TTC549 (cell line): ENCODE measurements around the gene CSGALNACT2.
"Not testable (repeated sequence)": the region's sequence is repeated elsewhere in the genome, so short reads cannot be mapped to it uniquely, and the experiment has no call there.

Experiments used
- FAIRE-seq: peaks from 2 replicates; lab custom pipeline; 2012; peaks lifted over from hg19 to GRCh38; lab: Jason Lieb, UNC

The CSGALNACT2 gene

DNA sequence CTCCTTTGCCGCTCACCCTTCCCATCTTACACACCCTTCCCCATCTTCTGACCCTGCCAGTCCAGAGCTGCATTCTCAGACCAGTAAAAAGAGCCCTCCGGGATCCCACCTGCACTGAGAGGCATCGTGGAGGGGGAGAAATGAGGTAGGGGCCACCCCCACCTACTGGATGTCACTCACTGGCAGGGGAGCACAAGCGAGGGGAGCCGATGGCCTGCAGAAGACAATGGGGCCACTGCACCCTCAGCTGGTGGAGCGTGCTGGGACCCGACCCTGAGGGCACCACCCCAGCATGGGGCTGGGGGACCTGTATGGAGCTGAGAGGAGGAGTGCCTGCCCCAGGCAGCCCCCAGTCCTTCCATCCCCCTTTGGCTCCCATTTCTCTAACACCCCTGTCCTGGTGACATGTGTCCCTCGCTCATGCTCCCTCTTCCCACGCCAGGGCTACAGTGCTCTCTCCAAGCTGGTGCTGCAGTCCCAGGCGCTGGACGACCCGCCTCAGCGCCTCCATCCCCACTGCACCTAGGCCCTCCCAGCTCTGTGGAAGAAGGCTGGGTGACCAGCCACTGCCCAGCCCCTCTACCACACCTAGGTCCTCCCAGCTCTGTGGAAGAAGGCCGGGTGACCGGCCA, 78.8 kb downstream of the CSGALNACT2 start:
- no peak for FAIRE-seq

- FAIRE-seq = no peak
Measured at GRCh38 chr10:43217563-43218205, 79.4 kb downstream of the CSGALNACT2 start.

DNA sequence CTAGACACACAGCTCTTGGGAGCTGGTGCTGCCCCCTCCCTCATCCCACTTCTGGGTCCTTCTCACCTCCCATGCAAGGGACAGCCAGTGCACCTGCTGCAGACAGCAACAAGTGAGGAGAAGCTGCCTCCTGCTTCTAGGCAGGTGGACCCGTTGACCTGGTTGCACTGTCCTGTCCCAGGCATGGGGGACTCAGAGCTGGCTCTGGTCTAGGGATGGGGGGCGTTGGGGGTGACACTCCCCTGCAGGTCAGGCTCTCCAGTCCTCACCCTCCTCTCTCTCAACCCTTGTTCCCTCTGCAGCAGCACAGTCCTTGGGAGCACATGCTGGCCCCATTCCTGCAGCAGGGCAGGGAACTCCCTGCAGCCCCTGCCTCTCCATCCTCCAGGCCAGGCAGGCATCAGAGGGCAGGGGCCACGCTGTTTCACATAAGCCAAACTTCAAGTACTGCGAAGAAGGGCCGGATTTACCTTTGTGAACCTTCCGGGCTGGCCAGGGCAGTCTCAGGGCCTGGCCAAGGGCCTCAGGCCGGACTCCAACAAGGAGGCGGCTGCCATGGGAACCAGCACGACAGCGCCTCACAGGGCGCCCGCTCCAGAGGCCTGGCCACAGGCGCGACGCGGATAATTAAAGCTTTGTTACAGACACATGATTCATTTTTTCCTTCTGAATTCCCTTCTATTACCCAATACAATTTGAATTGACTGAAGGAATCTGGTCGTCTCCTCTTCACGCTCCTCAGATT, 80.1 kb downstream of the CSGALNACT2 start:
- no peak for FAIRE-seq

- FAIRE-seq = no peak
Measured at GRCh38 chr10:43218951-43219837, 80.9 kb downstream of the CSGALNACT2 start.

DNA sequence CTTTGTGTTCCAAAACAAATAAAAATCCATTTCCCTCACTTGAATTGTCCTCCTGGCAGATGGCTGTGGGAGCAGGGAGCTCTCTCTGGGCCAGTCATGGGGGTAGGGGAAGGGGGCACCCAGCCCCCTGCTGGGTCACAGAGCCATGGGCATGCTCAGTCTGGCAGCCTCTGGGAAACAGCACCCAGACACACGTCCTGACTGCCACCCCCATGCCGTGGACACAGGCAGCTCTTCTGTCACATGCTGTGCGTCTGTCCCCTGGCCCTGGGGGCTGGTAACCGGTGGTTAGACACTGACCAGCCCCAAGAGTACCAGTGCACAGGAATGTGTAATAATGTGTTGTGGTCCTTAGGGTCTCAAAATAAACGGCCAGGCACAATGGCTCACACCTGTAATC, 81.6 kb downstream of the CSGALNACT2 start:
- FAIRE-seq = no peak

DNA sequence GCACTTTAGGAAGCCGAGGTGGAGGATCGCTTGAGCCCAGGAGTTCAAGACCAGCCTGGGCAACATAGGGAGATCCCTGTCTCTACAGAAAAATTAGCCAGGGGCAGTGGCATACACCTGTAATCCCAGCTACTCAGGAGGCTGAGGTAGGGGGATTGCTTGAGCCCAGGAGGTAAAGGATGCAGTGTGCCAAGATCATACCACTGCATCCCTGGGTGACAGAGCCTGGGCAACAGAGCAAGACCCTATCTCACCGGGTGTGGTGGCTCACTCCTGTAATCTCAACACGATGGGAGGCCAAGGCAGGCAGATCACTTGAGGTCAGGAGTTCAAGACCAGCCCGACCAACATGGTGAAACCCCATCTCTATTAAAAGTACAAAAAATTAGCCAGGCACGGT, 82.0 kb downstream of the CSGALNACT2 start:
- FAIRE-seq = not testable (repeated sequence)

- no peak for FAIRE-seq
Measured at GRCh38 chr10:43220657-43221418, 82.6 kb downstream of the CSGALNACT2 start.

DNA sequence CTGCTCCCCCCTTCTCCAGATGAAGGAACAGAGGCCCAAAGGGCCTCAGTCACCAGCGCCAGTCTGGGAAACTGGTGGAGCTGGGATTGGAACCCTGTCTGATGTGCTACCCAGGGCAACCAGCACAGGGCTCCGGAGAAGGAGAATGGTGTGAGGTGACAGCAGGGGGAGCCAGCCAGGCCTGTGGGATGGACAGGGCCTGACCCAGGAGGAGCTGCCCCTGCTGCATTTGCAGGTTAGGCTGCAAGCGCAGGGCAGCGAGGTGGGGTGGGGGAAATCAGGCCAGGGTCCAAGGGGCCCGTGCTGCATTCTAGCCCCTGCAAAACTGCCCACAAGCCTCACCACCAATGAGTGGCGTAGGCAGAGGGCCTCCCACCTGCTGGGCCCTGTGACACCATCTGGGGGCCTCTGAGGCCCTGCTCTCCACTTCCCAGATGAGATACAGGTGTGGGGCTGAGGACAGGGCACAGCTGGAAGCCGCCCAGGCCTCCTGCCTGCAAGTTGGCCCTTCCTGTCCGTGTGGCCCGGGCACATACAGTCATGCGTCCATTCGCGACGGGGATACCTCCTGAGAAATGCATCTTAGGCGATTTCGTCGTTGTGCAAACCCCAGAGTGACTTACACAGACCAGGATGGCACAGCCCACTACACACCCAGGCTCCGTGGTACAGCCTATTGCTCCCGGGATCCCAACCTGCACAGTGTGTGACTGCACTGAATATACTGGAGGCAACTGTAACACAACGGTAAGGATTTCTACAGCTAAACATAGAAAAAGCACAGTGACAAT, 83.4 kb downstream of the CSGALNACT2 start:
- FAIRE-seq = no peak

DNA sequence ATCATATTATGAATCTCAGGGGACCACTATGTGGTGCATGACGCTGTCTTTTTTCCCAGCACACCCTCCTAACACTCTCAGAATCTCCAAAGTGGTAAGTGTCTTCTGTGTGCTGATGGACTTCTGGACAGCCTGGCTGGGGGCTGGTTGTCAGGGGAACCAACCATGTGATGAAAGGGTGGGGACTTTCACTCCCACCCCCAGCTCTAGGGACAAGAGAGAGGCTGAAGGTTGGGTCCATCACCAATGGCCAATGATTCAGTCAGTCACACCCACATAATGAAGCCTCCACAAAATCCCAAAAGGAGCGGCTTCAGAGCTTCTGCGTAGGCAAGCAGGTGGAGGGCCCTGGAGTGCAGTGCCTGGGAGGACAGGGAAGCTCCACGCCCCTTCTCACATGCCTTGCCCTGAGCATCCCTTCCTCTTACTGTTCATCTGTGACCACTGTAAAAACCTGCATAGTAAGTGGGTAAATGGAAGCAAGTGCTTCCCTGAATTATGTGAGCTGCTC, 84.0 kb downstream of the CSGALNACT2 start:
- no peak for FAIRE-seq

- FAIRE-seq = no peak
Measured at GRCh38 chr10:43223056-43223455, 84.8 kb downstream of the CSGALNACT2 start.

GRCh38 chr10:43224321-43224720, 86.1 kb downstream of the CSGALNACT2 start:
- no peak for FAIRE-seq

- no peak for FAIRE-seq
Measured at GRCh38 chr10:43225004-43225786, 87.0 kb downstream of the CSGALNACT2 start.

GRCh38 chr10:43225787-43226153, 87.5 kb downstream of the CSGALNACT2 start:
- no peak for FAIRE-seq

DNA sequence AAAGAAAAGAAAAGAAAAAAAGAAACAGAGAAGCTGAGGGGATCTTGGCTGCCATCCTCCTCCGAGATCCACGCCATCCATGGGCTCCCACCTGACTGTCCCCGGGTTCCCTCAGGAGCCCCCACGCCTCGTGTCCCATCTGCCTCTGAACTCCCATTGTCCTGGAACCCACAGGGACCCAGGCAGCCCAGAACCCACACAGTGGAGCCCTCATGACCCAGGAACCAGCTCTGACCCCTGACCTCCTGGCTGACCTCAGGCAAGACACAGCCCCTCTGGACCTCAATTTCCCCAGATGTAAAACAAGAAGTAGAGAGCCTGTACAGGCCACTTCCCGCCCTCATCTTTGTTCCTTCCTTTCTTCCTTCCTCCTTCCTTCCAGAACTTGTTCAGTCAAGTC, 88.2 kb downstream of the CSGALNACT2 start:
- FAIRE-seq = no peak

- no peak for FAIRE-seq
Measured at GRCh38 chr10:43226851-43227845, 88.9 kb downstream of the CSGALNACT2 start.

- no peak for FAIRE-seq
Measured at GRCh38 chr10:43227911-43228782, 89.9 kb downstream of the CSGALNACT2 start.

DNA sequence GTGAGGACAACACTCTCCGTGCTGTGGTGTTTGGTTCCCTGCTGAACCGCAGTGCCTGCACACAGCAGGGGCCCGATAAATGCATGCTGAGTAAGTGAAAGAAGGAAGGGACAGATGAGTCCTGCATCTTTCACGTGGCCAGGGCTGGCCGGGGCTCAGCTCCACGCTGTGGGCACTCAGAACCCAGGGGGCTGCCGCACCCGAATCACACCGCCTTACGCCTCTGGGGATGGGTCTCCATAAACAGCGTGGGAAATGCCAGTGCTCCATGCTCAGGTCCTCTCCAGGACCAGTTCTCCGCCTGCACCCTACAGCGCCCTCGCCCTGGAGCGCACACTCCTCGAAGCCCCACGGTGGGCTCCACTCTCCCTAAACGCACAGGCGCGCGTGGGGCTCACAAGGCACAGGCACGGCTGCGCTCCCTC, 90.5 kb downstream of the CSGALNACT2 start:
- FAIRE-seq = no peak
